Colonic mucosa (tissue), 4 donors: ENCODE results near the gene PDCD4. TPM values are rescaled to one million over a fixed set of nuclear protein-coding genes. Genes with fewer than 3 reads are reported as not detected.
A peak's percentile ranks its signal among the peaks of the same experiment; 100 is the strongest.

Experiments
- DNase-seq: peaks from one replicate; pipeline ENCODE4 v3.0.0-alpha.2; 2020
- H3K27ac ChIP-seq: fragments of 200-600 bp; one replicate; pipeline ENCODE4 v1.8.0; 2021
- H3K27me3 ChIP-seq: fragments of 200-600 bp; one replicate; pipeline ENCODE4 v1.8.0; 2021
- H3K36me3 ChIP-seq: fragments of 200-600 bp; one replicate; pipeline ENCODE4 v1.8.0; 2021
- H3K4me1 ChIP-seq: fragments of 200-600 bp; one replicate; pipeline ENCODE4 v1.8.0; 2021; ENCODE audit warnings: mild to moderate bottlenecking
- H3K4me3 ChIP-seq: fragments of 200-600 bp; one replicate; pipeline ENCODE4 v1.8.0; 2021
- H3K9ac ChIP-seq, 2 donors: one replicate each; pipeline ENCODE4 v1.7.0; 2013; ENCODE audit warnings: control low read depth in 2 of 2, low read depth in 2 of 2, low read length in 2 of 2
- H3K9me3 ChIP-seq: fragments of 200-600 bp; one replicate; pipeline ENCODE4 v1.8.0; 2021
- CTCF ChIP-seq: fragments of 200-600 bp; IDR thresholded peaks from one replicate; pipeline ENCODE4 v1.8.0; 2022; ENCODE audit warnings: antibody characterized with exemption, mild to moderate bottlenecking
- intact Hi-C: fragments of 100-400 bp; cut with DNase I; formaldehyde crosslinking; loops from one replicate; pipeline ENCODE4 v1.14.1; 2022
- total RNA-seq, 2 donors: library from RNA; stranded (reverse); fragmentation: NEBNext Ultra II Directional in 1 of 2; extraction: Animal tissue kit (Norgen Biotek cat#: 25700) in 1 of 2; gene quantifications; one replicate each; pipeline ENCODE4 v1.2.1, GENCODE V29; 2021
- donor health status: healthy.
- donor health status: DM: no; HTN: no; CAD: no.
- donor health status: DM: no; HTN: no; CAD: no.

Gene PDCD4
- total RNA-seq, 2 donors from 2014 or later: 397 to 463 TPM

GRCh38 chr10:110837418-110838171, 34.1 kb upstream of the PDCD4 start:
- Histone ChIP-seq H3K27me3 (no peaks in the 10 kb centered on the region), H3K4me1 (peaks cover 13% of the 10 kb centered on the region), H3K36me3 (no peaks in the 10 kb centered on the region), H3K9ac (peak overlapping the region in 1 of 2 donors; percentile 58), H3K4me3 (no peak overlapping the region), H3K9me3 (no peaks in the 10 kb centered on the region), H3K27ac (peak overlapping the region; percentile 78)
- no peak for DNase-seq
- intact Hi-C loops: no loop called here
- TF ChIP-seq CTCF: no peak

- no peaks in the 10 kb centered on the region for H3K9me3 ChIP-seq
- H3K9ac ChIP-seq: peak overlapping the region; percentile 15 to 61
- intact Hi-C loops: no loop called here
- peak overlapping the region; percentile 97 for H3K27ac ChIP-seq
- H3K4me1 ChIP-seq: peaks cover 28% of the 10 kb centered on the region
- no peaks in the 10 kb centered on the region for H3K27me3 ChIP-seq
- no peaks in the 10 kb centered on the region for H3K36me3 ChIP-seq
- DNase-seq: peak; percentile 96
- no peak overlapping the region for H3K4me3 ChIP-seq
- TF ChIP-seq CTCF: no peak
Measured at GRCh38 chr10:110840225-110840922, 31.4 kb upstream of the PDCD4 start.

- intact Hi-C loops: no loop called here
- Histone ChIP-seq H3K36me3 (no peaks in the 10 kb centered on the region), H3K9me3 (no peaks in the 10 kb centered on the region), H3K4me3 (no peak overlapping the region), H3K4me1 (peaks cover 28% of the 10 kb centered on the region), H3K9ac (peak overlapping the region; percentile 15 to 61), H3K27me3 (no peaks in the 10 kb centered on the region), H3K27ac (peak overlapping the region; percentile 97)
- peak; percentile 46 for DNase-seq
- TF ChIP-seq CTCF: no peak
Measured at GRCh38 chr10:110840923-110841428, 30.8 kb upstream of the PDCD4 start.

- H3K9ac ChIP-seq: peak overlapping the region in 1 of 2 donors; percentile 61
- H3K4me1 ChIP-seq: peaks cover 35% of the 10 kb centered on the region
- H3K27me3 ChIP-seq: no peaks in the 10 kb centered on the region
- TF ChIP-seq CTCF: no peak
- no peaks in the 10 kb centered on the region for H3K9me3 ChIP-seq
- no peak for DNase-seq
- H3K27ac ChIP-seq: peak overlapping the region; percentile 97
- no peak overlapping the region for H3K4me3 ChIP-seq
- intact Hi-C loops: no loop called here
- no peaks in the 10 kb centered on the region for H3K36me3 ChIP-seq
Measured at GRCh38 chr10:110841767-110842267, 29.9 kb upstream of the PDCD4 start.

- no peak for TF ChIP-seq CTCF
- Histone ChIP-seq H3K27me3 (no peaks in the 10 kb centered on the region), H3K4me1 (peaks cover 36% of the 10 kb centered on the region), H3K36me3 (no peaks in the 10 kb centered on the region), H3K27ac (peak overlapping the region; percentile 97), H3K9ac (peak overlapping the region; percentile 32 to 61), H3K9me3 (no peaks in the 10 kb centered on the region), H3K4me3 (no peak overlapping the region)
- intact Hi-C loops: no loop called here
- DNase-seq: no peak
Measured at GRCh38 chr10:110842326-110842904, 29.3 kb upstream of the PDCD4 start.
